Limb (tissue), 2 donors: Measurements from ENCODE around the gene ARMC8.

Experiments used
- DNase-seq, 2 donors: peaks; one replicate each; pipeline ENCODE4 v3.0.0-alpha.2; 2016; ENCODE audit errors: extremely low spot score in 2 of 2

ARMC8 gene

DNA sequence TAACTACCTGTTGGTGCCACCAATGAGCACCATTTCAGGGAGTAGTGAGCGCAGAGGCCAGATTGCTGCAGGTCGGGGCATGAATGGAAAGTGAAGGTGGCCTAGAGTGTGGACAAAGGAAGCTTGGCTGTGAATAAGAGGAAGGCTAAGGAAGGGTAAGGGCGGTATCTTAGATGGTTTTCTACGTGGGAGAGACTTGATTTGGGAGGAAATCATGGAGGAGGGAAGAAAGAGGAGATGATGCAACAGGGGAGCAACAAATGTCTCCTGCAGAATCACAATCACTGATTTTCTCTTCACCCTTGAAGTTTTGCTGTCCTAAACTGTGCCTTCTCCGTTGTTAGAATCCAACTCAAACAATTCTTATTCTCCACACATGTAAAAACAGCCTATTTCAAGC, 120.8 kb downstream of the ARMC8 start:
- DNase-seq: no peak

DNA sequence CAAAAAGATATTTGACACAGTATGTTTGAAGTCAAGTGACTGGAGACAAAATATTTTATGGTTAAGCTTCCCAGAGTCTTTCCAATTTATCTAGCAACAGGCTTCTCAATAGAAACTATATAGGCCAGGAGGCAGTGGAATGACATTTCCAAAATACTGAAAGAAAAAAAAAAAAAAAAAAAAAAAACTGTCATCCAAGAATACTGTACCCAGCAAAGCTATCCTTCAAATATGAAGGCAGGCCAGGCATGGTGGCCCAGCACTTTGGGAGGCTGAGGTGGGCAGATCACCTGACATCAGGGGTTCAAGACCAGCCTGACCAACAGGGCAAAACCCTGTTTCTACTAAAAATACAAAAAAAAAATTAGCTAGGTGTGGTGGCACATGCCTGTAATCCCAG, 121.7 kb downstream of the ARMC8 start:
- no peak for DNase-seq

DNA sequence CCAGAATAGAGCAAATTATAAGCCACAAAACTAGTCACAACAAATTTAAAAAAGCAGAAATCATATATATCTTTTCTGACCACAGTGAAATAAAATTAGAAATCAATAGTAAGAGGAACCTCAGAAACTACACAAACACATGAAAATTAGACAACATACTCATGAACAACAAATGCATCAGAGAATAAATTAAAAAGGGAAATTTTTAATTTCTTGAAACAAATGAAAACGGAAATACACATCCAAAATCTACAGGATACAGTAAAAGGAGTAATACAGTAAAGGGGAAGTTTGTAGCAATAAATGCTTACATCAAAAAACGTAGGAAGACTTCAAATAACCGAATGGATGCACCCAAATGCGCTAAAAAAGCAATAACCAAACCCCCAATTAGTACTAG, 123.4 kb downstream of the ARMC8 start:
- no peak for DNase-seq

DNA sequence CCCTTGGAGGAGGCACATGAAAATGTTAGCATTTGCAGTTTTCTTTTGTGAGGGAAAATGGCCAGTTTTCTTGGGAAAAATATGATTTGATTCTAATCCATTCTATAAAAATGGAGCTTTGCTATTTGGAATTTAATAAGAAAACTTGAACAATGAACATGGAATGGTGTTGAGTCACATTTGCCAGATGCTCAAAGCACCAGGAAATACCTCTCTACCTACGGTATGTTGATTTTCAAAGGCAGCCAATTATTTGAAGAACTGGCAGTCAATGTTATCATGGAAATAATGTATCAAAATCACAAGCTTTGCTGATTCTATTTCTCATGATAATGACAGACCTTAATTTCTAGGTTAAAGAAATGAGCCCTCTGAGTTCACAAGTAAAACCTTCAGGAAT, 127.7 kb downstream of the ARMC8 start:
- DNase-seq: no peak

DNA sequence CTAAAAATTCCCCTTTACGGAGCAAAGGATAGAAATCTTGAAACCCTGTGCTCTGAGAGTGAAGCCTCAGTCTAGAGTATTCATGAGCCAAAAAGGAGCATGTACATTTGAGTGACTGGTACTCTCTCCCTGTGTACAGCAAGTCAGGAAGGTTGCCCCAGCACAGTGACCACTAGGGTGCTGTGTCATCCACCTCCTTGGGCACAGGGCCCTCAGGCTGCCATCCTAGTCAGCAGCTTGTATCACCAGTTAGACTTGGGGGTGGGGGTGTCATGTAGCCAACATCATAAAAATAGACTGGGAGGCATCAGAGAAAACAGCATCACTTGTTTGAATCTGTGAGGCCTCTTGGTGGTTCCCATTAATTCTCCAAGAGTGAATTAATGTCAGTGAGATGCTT, 130.6 kb downstream of the ARMC8 start:
- no peak for DNase-seq

DNA sequence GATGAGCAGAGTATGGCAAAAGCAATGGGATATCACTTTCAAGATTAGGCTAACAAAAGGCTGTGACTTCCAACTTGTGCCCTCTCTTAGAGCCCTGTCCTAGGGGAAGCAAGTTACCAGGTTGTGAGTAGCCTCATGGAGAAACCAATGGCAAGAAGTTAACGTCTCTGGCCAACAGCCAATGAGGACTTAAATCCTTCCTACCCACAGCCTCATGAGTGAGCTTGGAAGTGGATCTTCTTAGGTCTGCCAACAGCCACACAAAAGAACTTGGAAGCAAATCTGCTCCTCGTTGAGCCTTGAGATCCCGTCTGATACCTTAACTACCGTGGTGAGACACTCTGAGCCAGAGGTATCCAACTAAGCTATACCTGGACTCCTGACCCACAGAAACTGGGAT, 136.9 kb downstream of the ARMC8 start:
- no peak for DNase-seq

DNA sequence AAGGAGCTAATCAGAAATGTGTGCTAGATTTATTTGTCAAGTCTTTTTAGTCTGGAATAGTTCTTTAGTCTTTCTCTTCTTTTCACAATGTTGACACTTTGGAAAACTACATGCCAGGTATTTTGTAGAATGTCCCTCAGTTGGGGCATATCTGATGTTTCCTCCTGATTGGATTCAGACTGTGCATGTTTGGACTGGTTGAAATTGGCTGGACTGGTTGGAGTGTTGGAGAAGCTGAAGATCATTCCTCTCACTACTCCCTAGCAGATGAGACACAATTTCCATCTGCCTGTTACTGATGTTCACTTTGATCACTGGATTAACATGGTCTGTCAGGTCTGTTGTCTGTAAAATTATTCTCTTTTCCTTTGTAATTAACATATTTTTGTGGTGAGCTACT, 138.9 kb downstream of the ARMC8 start:
- no peak for DNase-seq

DNA sequence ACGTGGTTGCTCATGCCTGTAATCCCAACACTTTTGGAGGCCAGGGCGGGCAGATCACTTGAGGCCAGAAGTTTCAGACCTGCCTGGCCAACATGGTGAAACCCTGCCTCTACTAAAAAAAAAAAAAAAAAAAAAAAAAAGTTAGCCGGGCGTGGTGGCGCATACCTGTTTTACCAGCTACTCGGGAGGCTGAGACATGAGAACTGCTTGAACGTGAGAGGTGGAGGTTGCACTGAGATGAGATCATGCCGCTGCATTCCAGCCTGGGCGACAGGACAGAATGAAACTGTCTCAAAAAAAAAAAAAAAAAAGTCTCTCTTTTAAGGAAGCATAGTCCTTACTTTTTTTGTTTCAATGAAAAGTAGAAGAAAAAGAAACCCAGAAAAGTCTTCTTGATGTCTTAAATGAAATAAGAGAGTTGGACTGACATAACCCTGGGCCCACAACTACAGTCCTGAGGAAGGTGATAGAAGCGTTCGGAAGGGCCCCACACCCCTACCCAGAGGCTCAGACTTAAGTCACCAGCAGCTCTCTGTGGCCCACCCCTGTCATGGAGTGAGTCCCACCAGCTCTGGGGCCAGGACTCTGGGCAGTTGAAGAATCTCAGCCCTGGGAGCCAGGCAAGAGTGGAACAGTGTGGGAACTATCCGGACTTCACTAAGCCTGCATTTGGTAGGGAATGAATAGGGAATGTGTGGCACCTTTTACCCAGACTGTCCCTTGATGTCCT, 139.9 kb downstream of the ARMC8 start:
- no peak for DNase-seq

DNA sequence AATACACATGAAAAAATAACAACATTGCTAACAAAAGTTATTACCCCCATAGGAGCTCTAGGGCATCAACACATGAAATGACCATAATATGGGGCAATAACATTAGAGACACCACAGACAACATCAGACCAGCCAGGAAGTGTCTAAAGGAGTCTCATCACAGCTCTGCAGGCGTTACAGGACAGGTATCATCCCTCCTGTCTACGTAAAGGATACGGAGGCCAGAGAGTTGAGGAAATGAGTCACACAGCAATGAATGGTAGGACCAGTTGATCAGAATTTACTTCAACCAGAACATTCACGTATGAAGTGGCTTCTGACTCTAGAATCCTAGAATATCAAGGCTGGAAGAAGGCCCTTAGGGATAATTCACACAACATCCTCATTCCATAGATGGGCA, 140.7 kb downstream of the ARMC8 start:
- DNase-seq: no peak

DNA sequence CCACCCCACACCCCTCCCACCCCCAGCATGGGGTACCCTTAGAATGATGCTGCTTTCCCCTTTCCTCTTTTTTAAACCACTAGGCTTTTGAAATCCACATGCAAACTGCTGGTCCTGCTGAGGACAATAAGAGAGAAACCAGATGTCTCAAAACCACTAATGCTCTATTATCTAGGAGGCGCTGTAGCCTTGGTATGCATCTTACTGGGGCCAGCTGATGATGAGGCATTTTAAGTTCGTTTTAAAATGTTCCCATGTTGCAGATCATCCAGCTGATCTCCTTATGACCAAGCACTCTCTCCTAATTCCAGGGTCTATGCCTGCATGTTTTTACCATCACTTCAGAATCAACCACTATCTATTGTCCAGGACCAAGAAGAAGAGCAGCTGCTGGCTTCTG, 141.2 kb downstream of the ARMC8 start:
- no peak for DNase-seq

DNA sequence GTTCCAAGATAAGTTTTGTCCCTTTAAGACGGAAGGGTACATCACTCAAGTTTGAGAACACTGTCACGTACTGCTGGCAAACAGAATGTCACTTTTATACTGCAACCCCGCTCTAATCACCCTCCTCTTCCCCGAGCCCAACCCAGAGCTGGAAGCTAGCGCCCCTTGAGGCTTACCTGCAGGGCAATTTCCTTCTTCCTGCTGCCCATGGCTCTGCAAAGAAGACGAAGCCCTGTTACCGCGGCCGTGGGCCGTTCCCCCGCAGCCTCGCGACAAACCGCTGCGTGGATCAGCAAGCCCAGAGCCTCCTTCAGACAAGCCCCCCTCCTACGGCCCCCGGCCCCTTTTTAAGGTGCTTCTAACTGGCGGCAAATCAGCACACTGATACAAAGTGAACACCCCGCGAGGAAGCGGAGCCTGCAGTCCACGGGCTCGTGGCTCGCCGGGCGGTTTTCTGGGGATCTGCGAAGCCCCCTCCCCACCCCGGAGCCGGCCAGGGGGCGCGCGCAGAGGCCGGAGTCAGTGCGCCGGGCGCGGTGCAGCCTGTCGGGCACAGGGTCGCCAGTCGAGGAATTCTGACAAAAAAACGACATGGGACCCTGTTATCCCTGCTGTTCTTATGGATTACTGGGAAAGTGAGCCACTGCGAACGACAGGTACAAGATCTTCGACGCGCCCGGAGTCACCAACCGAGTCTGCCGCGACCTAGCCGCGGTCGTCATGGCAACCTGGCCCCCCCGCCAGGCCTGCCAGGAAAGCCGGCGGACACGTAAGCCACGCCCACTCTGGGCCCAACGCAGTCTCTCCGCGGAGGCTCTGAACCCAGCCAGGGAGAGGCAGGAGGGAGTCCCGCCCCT, 142.3 kb downstream of the ARMC8 start, which contains the start of gene NME9:
Gene NME9 (minus strand): TSS at position 725 of the 857 bp plus-strand sequence. CDS start 516 bp downstream, at position 209.
- DNase-seq: peak; percentile 75 to 91

DNA sequence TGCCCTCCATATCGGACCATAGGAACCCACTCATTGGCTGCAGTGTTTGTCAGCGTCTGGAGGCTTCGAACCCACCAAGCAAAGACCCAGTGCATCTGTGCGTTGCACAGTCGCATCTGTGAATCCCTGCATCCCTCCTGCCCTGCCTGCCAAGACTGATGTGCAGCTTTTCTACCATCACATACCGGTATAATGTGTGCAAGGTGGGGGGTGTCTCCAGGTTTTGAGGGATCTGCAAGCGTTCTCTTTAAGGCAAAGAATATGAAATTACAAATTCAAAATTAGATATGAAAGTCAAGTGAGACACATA, 142.8 kb downstream of the ARMC8 start:
- DNase-seq: no peak

DNA sequence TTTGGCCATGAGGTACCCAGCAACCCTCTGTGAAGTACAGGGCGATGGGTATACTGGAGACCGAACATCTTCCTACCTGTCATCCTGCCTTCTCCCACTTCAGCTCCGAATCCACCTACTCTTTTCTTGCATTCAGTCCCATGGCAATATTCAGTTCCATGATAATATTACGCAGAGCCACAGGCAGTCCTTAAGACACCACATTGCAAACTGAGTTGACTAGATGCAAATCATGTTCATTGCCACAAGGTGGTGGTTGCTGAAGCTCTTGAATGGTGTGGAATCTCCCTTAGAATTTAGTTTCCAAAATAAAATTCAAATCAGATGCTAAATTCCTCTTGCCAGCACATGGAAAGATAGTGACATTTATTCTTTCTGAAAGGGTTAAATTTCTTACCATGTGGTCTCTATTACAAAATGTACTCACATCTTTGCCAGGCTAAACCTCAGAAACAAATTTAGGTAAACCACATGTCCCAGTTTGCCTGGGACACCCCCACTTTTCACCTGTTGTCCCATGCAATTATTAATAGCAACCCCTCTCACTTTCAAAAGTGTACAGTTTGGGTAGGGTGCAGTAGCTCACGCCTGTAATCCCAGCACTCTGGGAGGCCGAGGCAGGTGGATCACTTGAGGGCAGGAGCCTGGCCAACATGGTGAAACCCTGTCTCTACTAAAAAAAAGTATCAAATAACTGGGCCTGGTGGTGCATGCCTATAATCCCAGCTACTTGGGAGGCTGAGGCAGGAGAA, 144.2 kb downstream of the ARMC8 start:
- DNase-seq: no peak

DNA sequence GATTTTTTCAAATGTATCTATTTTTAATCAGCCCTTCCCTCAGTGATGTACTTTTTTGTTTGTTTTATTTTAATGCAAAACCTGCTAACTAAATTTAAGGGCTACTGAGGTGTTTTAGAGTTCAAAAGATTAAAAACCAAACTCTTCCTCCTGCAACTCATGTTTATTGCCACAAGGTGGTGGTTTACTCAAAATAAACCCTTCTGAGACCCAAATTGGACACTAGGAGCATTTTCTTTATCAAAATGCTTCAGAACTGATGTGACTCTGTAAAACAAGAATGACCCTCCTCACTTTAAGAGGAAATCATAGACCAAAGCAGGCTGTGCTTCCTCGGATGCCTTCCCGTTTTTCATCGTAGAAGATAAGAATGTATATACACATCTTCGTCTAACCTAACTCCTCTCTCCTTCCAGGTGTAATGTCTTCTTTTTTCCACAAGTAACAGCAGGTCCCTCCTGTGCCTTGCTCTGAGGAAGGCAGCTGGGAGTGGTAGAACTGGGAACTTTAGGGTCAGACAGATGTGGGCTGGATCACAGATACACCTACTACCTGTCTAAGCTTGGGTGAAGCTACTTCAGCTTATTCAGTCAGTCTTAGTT, 145.5 kb downstream of the ARMC8 start:
- peak in 1 of 2 donors; percentile 56 for DNase-seq

DNA sequence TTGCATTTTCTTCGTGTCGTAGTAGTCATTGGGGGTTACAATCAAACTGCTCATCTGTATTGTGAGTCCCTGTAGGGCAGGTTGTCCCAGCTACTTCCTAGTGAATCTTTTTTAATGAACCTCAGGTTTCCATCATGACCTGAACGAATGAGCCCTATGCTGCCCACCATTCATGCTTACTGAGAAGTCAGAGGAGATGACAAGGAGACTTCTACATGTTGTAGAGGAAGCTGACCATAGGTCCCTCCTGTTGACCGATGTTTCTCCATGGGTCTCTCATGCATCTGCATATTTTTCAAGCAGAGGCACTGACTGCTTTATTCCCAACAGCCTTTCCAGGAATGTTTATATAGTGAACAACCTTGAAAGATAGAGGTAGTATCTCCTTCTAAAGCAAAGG, 147.5 kb downstream of the ARMC8 start:
- no peak for DNase-seq

DNA sequence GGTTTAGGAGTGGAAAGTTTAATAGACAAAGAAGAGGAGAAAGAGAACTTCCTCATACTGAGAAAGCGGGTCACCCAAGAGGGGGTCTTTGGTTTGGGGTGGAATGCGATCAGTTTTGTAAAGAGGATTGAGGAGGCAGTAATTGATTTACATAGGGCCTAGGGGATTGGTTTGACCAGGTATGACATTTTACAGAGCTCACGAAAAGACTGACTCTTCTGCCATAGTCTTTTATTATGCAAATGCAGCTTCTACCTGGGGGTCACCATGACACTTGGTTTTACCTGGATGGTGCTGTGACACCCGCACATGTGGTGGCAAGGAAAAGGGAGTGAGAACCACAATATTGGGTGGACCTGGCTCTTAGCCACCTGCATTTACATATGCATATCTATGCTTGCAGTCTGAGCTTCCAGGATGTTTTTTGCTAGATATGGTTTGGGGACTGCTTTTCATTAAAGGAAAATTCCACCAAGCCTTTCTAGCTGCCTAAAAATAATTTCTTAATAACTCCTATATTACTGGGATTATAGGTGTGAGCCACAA, 149.4 kb downstream of the ARMC8 start:
- no peak for DNase-seq

DNA sequence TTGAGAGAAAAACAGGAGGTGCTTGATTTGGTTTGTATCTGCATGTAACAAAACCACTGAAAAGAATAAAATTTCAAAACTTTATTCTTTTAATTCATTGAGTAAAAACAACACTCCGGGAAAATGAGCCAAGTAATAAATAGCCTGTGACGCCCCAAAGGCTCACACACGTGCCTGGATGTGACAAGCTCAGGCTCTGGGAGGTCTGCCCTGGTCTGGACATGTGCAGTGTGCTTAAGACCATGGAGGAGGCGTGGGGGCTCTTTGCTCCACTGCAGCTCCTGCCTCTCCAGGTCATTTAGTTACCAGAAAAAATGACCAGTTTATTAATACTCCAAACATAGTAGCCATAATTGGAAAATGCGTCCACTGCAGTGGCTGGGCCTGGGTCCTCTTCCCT, 151.1 kb downstream of the ARMC8 start:
- no peak for DNase-seq

DNA sequence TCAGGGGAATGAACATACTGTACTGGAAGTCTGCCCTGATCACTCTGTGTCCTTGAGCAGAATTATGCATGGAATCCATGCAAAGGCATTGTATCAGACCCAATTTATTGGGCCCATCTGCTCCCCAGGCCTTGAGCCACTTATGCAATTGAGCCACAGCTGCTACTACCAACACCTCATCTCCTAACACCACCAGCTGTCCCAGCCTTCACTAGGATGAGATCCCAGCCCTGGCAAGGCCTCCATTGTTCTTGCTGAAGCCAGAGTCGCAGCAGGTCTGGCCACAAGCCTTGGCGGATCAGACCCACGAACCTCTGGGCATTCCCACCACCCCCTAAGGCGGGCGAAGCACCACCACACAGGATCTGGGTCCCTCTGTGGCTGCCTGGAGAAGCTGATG, 151.7 kb downstream of the ARMC8 start:
- DNase-seq: no peak

DNA sequence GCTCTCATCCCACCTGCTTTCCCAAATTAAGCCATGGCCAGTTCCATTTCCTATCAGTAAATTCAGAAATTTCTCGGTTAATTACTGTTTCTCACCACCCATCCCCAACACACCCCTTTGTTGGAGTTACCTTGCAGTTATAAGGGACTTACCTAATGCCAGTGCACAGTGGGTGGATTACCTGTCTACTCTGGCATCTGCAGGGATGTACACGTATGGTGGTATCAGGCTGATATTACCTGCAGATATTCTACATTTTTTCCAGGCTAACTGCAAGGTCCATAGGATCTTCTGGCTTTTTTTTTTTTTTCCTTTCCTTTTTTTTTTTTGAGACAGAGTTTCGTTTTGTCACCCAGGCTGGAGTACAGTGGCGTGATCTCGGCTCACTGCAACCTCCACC, 153.4 kb downstream of the ARMC8 start:
- no peak for DNase-seq

DNA sequence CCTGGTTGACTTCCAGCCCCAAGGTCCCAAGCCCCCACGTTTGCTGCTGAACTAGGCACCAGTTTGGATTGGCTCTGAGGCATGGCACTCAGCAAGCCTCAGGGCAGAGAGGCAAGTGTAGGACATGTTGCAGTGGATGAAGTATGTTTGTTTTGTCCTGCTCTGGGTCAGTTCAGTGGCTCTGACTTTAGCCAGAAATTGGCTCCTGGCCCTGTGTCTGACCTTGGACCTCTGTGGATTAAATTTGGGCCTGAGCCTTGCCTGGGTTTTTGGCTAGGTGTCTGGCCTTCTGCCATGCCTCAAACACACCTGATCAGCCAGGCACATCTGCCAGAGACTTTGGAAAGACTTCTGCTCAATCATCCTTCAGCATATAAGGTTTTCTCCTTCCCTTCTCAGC, 157.7 kb downstream of the ARMC8 start:
- DNase-seq: no peak
